Measurements from ENCODE around the gene DNAL1.

DNAL1 gene

GRCh38 chr14:73719791-73720190 is 75.0 kb downstream of the DNAL1 start:
- no peak for DNase-seq (ENCODE audit: low spot score)
- ChIA-PET POLR2A (ENCODE audit: low non-redundant PET) (interaction anchor here (0.5 kb wide), 1 partner anchor 78 kb away, joined by 5 read pairs; no protein-coding TSS in a partner anchor), CTCF (no interaction called here)
- TF ChIP-seq CTCF (conservative IDR thresholded peaks at IDR 0.05; ENCODE audit: low read depth): no peak
- peak overlapping the region; percentile 44 for H3K27ac ChIP-seq

GRCh38 chr14:73720636-73721035 is 75.8 kb downstream of the DNAL1 start:
- TF ChIP-seq CTCF (conservative IDR thresholded peaks at IDR 0.05; ENCODE audit: low read depth): no peak
- POLR2A ChIA-PET (ENCODE audit: low non-redundant PET): interaction anchor here (0.5 kb wide), 1 partner anchor 77 kb away, joined by 5 read pairs; no protein-coding TSS in a partner anchor
- DNase-seq (ENCODE audit: low spot score): no peak
- H3K27ac ChIP-seq: peak overlapping the region; percentile 57
- CTCF ChIA-PET: no interaction called here

- CTCF ChIA-PET: no interaction called here
These were observed 76.5 kb downstream of the DNAL1 start for GRCh38 chr14:73721101-73721821.

GRCh38 chr14:73722581-73722980 is 77.8 kb downstream of the DNAL1 start:
- ChIA-PET POLR2A (ENCODE audit: low non-redundant PET) (no interaction called here), CTCF (no interaction called here)
- peak overlapping the region; percentile 93 for H3K27ac ChIP-seq
- no peak for TF ChIP-seq CTCF (conservative IDR thresholded peaks at IDR 0.05; ENCODE audit: low read depth)
- no peak for DNase-seq (ENCODE audit: low spot score)

More at GRCh38 chr14:73721101-73721821, 76.5 kb downstream of the DNAL1 start:
- no peak for DNase-seq (ENCODE audit: low spot score)
- POLR2A ChIA-PET (ENCODE audit: low non-redundant PET): no interaction called here
- peak overlapping the region; percentile 57 for H3K27ac ChIP-seq
- TF ChIP-seq CTCF (conservative IDR thresholded peaks at IDR 0.05; ENCODE audit: low read depth): no peak

GRCh38 chr14:73723406-73723796 is 78.6 kb downstream of the DNAL1 start:
- peak overlapping the region; percentile 93 for H3K27ac ChIP-seq
- DNase-seq (ENCODE audit: low spot score): no peak
- ChIA-PET POLR2A (ENCODE audit: low non-redundant PET) (no interaction called here), CTCF (interaction anchor here (0.6 kb wide), 1 partner anchor 62 kb away, joined by 3 read pairs; no protein-coding TSS in a partner anchor)
- TF ChIP-seq CTCF (conservative IDR thresholded peaks at IDR 0.05; ENCODE audit: low read depth): no peak

- no peak for TF ChIP-seq CTCF (conservative IDR thresholded peaks at IDR 0.05; ENCODE audit: low read depth)
- ChIA-PET CTCF (interaction anchor here (0.5 to 0.9 kb wide), 3 partner anchors 34 to 106 kb away, joined by 3 to 4 read pairs (median 4); no protein-coding TSS in a partner anchor), POLR2A (ENCODE audit: low non-redundant PET) (no interaction called here)
- peak; percentile 69 for DNase-seq (ENCODE audit: low spot score)
- H3K27ac ChIP-seq: peak overlapping the region; percentile 93
These were observed 79.2 kb downstream of the DNAL1 start for GRCh38 chr14:73723797-73724661.

Data from RWPE1 (cell line).